Smooth muscle cell (in vitro differentiated cells): Measurements from ENCODE around the gene IKZF2. TPM values are rescaled to one million over a fixed set of nuclear protein-coding genes. Genes with fewer than 3 reads are reported as not detected.

Source experiments
- DNase-seq: peaks from one replicate; lab custom pipeline; 2025; ENCODE audit not compliant: unreplicated experiment; lab: John Stamatoyannopoulos, UW
- H2AFZ ChIP-seq: fragments of 200-600 bp; sonication (generic); 2 replicates; pipeline ENCODE4 v1.6.0; 2016; ENCODE audit warnings: antibody characterized with exemption, low read depth, mild to moderate bottlenecking
- H3F3A ChIP-seq: fragments of 200-600 bp; sonication (generic); 2 replicates; pipeline ENCODE4 v1.6.0; 2017; ENCODE audit warnings: antibody characterized with exemption, low read depth
- H3K27ac ChIP-seq: fragments of 200-600 bp; sonication (generic); 2 replicates; pipeline ENCODE4 v1.5.1; 2016; ENCODE audit warnings: low read depth, mild to moderate bottlenecking
- H3K27me3 ChIP-seq: fragments of 200-600 bp; sonication (generic); 2 replicates; pipeline ENCODE4 v1.6.1; 2016; ENCODE audit warnings: low read depth, mild to moderate bottlenecking
- H3K36me3 ChIP-seq: fragments of 200-600 bp; sonication (generic); 2 replicates; pipeline ENCODE4 v1.5.1; 2016; ENCODE audit warnings: low read depth
- H3K4me1 ChIP-seq: fragments of 200-600 bp; sonication (generic); 2 replicates; pipeline ENCODE4 v1.5.1; 2016; ENCODE audit warnings: low read depth
- H3K4me2 ChIP-seq: fragments of 200-600 bp; sonication (generic); 2 replicates; pipeline ENCODE4 v1.6.0; 2016; ENCODE audit warnings: mild to moderate bottlenecking
- H3K4me3 ChIP-seq: fragments of 200-600 bp; sonication (generic); 2 replicates; pipeline ENCODE4 v1.5.1; 2016; ENCODE audit warnings: mild to moderate bottlenecking
- H3K79me2 ChIP-seq: fragments of 200-600 bp; sonication (generic); 2 replicates; pipeline ENCODE4 v1.6.0; 2016; ENCODE audit warnings: low read depth, mild to moderate bottlenecking
- H3K9ac ChIP-seq: fragments of 200-600 bp; sonication (generic); 2 replicates; pipeline ENCODE4 v1.6.0; 2016; ENCODE audit warnings: low read depth
- H3K9me3 ChIP-seq: fragments of 200-600 bp; sonication (generic); replicated peaks from 2 replicates; pipeline ENCODE4 v1.5.1; 2016; ENCODE audit warnings: low read depth
- H4K20me1 ChIP-seq: fragments of 200-600 bp; sonication (generic); 2 replicates; pipeline ENCODE4 v1.6.0; 2016; ENCODE audit warnings: low read depth
- WGBS: methylation state at CpG from one replicate; pipeline ENCODE4 v1.1.7; 2016; ENCODE audit warnings: low lambda C conversion rate; 5-methylcytosine and 5-hydroxymethylcytosine counted together
- polyA plus RNA-seq: library from polyadenylated mRNA; unstranded; fragments of >200 nt; fragmentation: Nextera tagmentation; extraction: Ambion mirVana; gene quantifications from 2 replicates; pipeline ENCODE4 v1.2.1, GENCODE V29; 2016
- total RNA-seq: library from RNA; depleted of rRNA; stranded (reverse); fragments of >200 nt; gene quantifications from 2 replicates; pipeline ENCODE4 v1.2.3, GENCODE V29; 2014
- TF ChIP-seq, protein P1 (sequence below): fragments of 200-600 bp; sonication (generic); IDR thresholded peaks from 2 replicates; pipeline ENCODE4 v1.5.1; 2017; ENCODE audit warnings: borderline replicate concordance, mild to moderate bottlenecking, antibody characterized with exemption; ENCODE audit not compliant: insufficient read depth, poor library complexity, severe bottlenecking

Gene IKZF2
- total and polyA plus RNA-seq, 2 experiments from 2014 or later, result 0.69 to 16.5 TPM

GRCh38 chr2:213057977-213058376, 93.4 kb downstream of the IKZF2 start:
- TF ChIP-seq, protein P1, sequence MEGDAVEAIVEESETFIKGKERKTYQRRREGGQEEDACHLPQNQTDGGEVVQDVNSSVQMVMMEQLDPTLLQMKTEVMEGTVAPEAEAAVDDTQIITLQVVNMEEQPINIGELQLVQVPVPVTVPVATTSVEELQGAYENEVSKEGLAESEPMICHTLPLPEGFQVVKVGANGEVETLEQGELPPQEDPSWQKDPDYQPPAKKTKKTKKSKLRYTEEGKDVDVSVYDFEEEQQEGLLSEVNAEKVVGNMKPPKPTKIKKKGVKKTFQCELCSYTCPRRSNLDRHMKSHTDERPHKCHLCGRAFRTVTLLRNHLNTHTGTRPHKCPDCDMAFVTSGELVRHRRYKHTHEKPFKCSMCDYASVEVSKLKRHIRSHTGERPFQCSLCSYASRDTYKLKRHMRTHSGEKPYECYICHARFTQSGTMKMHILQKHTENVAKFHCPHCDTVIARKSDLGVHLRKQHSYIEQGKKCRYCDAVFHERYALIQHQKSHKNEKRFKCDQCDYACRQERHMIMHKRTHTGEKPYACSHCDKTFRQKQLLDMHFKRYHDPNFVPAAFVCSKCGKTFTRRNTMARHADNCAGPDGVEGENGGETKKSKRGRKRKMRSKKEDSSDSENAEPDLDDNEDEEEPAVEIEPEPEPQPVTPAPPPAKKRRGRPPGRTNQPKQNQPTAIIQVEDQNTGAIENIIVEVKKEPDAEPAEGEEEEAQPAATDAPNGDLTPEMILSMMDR, result no peak
- no peak overlapping the region for H3K9ac ChIP-seq
- DNase-seq, result no peak
- no peak overlapping the region for H3K27ac ChIP-seq
- no peak overlapping the region for H3K4me2 ChIP-seq
- H3F3A ChIP-seq, result no peaks in the 10 kb centered on the region
- H3K36me3 ChIP-seq, result no peaks in the 10 kb centered on the region
- no peaks in the 10 kb centered on the region for H4K20me1 ChIP-seq
- no peaks in the 10 kb centered on the region for H3K4me1 ChIP-seq
- 76% methylated on average over 3 of the region's 3 CpGs for WGBS
- no peak overlapping the region for H2AFZ ChIP-seq
- no peak overlapping the region for H3K4me3 ChIP-seq
- no peaks in the 10 kb centered on the region for H3K9me3 ChIP-seq
- no peaks in the 10 kb centered on the region for H3K79me2 ChIP-seq
- H3K27me3 ChIP-seq, result no peaks in the 10 kb centered on the region

GRCh38 chr2:213046431-213046830, 105.0 kb downstream of the IKZF2 start:
- Histone ChIP-seq H3K36me3 (no peaks in the 10 kb centered on the region), H3K9me3 (no peaks in the 10 kb centered on the region), H2AFZ (no peak overlapping the region), H3K4me2 (no peak overlapping the region), H3F3A (no peaks in the 10 kb centered on the region), H3K9ac (no peak overlapping the region), H3K79me2 (no peaks in the 10 kb centered on the region), H3K4me1 (no peaks in the 10 kb centered on the region), H3K27me3 (no peaks in the 10 kb centered on the region), H3K27ac (no peak overlapping the region), H4K20me1 (no peaks in the 10 kb centered on the region), H3K4me3 (no peak overlapping the region)
- TF ChIP-seq, protein P1, result no peak
- 86% methylated on average over 1 of the region's 1 CpG for WGBS
- DNase-seq, result no peak

DNA sequence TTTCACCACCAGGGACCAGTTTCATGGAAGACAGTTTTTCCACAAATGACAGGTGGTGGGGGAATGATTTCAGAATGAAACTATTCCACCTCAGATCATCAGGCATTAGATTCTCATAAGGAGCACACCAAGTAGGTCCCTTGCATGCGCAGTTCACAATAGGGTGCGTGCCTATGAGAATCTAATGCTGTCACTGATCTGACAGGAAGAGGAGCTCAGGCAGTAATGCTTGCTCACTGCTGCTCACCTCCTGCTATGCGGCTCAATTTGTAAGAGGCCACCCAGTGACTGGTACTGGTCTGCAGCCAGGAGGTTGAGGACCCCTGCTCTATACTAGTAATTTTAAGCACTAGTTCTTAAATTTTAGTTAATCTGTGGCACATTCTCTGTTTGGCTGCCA, 107.8 kb downstream of the IKZF2 start:
- DNase-seq, result no peak
- Histone ChIP-seq H3K9ac (no peak overlapping the region), H4K20me1 (no peaks in the 10 kb centered on the region), H3K9me3 (no peaks in the 10 kb centered on the region), H3K79me2 (no peaks in the 10 kb centered on the region), H3K4me3 (no peak overlapping the region), H2AFZ (no peak overlapping the region), H3K4me1 (no peaks in the 10 kb centered on the region), H3K36me3 (no peaks in the 10 kb centered on the region), H3K4me2 (no peak overlapping the region), H3F3A (no peaks in the 10 kb centered on the region), H3K27ac (no peak overlapping the region), H3K27me3 (no peaks in the 10 kb centered on the region)
- 95% methylated on average over 3 of the region's 3 CpGs for WGBS
- TF ChIP-seq, protein P1, result no peak

- H3K4me2 ChIP-seq, result no peak overlapping the region
- H3K9ac ChIP-seq, result no peak overlapping the region
- no peaks in the 10 kb centered on the region for H3K4me1 ChIP-seq
- no peaks in the 10 kb centered on the region for H3K27me3 ChIP-seq
- H2AFZ ChIP-seq, result no peak overlapping the region
- no peak overlapping the region for H3K27ac ChIP-seq
- TF ChIP-seq, protein P1, result no peak
- no peaks in the 10 kb centered on the region for H3F3A ChIP-seq
- H3K79me2 ChIP-seq, result no peaks in the 10 kb centered on the region
- no peak overlapping the region for H3K4me3 ChIP-seq
- H4K20me1 ChIP-seq, result no peaks in the 10 kb centered on the region
- no peaks in the 10 kb centered on the region for H3K36me3 ChIP-seq
- no peak for DNase-seq
- H3K9me3 ChIP-seq, result no peaks in the 10 kb centered on the region
- WGBS, result 46% methylated on average over 4 of the region's 4 CpGs
Measured at GRCh38 chr2:213042262-213042661, 109.2 kb downstream of the IKZF2 start.
